Bronchial epithelial cell (primary cell): ENCODE data around the gene WDR7. TPM values are rescaled to one million over a fixed set of nuclear protein-coding genes. Genes with fewer than 3 reads are reported as not detected.
A peak's percentile ranks its signal among the peaks of the same experiment; 100 is the strongest.

Experiments
- DNase-seq: peaks from one replicate; pipeline ENCODE4 v3.0.0-alpha.2; 2010; ENCODE audit warnings: low read depth
- FAIRE-seq: peaks from 2 replicates; lab custom pipeline; 2011; peaks lifted over from hg19 to GRCh38; lab: Jason Lieb, UNC
- H3K27me3 ChIP-seq: 2 replicates; pipeline ENCODE4 v1.5.1; 2011; ENCODE audit warnings: low read length; ENCODE audit not compliant: control insufficient read depth, insufficient read depth
- H3K36me3 ChIP-seq: 2 replicates; pipeline ENCODE4 v1.5.1; 2011; ENCODE audit warnings: low read length; ENCODE audit not compliant: control insufficient read depth, insufficient read depth
- H3K4me3 ChIP-seq: 2 replicates; pipeline ENCODE4 v1.5.1; 2011; ENCODE audit warnings: mild to moderate bottlenecking, low read depth, low read length, control low read depth
- CTCF ChIP-seq: IDR thresholded peaks from 2 replicates; pipeline ENCODE4 v1.5.1; 2011; ENCODE audit warnings: mild to moderate bottlenecking, moderate library complexity, low read length, control low read depth, inconsistent platforms; ENCODE audit not compliant: insufficient read depth, severe bottlenecking
- total RNA-seq: library from RNA; depleted of rRNA; stranded (reverse); fragments of >200 nt; gene quantifications from 2 replicates; pipeline ENCODE4 v1.2.1, GENCODE V29; 2014

The WDR7 gene
- total RNA-seq, 1 donor from 2014 or later, result 14.5 TPM

- Histone ChIP-seq H3K36me3 (no peaks in the 10 kb centered on the region), H3K4me3 (no peak overlapping the region), H3K27me3 (no peaks in the 10 kb centered on the region)
- FAIRE-seq, result no peak
- TF ChIP-seq CTCF, result no peak
- DNase-seq, result no peak
Measured at GRCh38 chr18:56635007-56635406, 16.2 kb upstream of the WDR7 start.

- DNase-seq, result peak; percentile 17
- no peaks in the 10 kb centered on the region for H3K27me3 ChIP-seq
- H3K36me3 ChIP-seq, result no peaks in the 10 kb centered on the region
- peak overlapping the region; percentile 97 for H3K4me3 ChIP-seq
- no peak for FAIRE-seq
- TF ChIP-seq CTCF, result no peak
Measured at GRCh38 chr18:56637176-56637575, 14.0 kb upstream of the WDR7 start.

GRCh38 chr18:56637711-56638231 is 13.4 kb upstream of the WDR7 start:
- no peak for TF ChIP-seq CTCF
- FAIRE-seq, result no peak
- no peaks in the 10 kb centered on the region for H3K36me3 ChIP-seq
- H3K4me3 ChIP-seq, result peak overlapping the region; percentile 97
- DNase-seq, result no peak
- H3K27me3 ChIP-seq, result no peaks in the 10 kb centered on the region

GRCh38 chr18:56638232-56639103 is 12.7 kb upstream of the WDR7 start, which contains the start of gene TXNL1:
Gene TXNL1 (minus strand): TSS chr18:56638592. CDS start chr18:56638440, 152 bp downstream.
- Histone ChIP-seq H3K4me3 (peak within 1 kb of the TSS; percentile 97), H3K27me3 (no peaks in the 10 kb centered on the region), H3K36me3 (no peaks in the 10 kb centered on the region)
- FAIRE-seq (peak; percentile 52), DNase-seq (peak; percentile 94)
- TF ChIP-seq CTCF, result no peak

- DNase-seq (no peak), FAIRE-seq (no peak)
- H3K36me3 ChIP-seq, result no peaks in the 10 kb centered on the region
- H3K4me3 ChIP-seq, result peak overlapping the region; percentile 97
- no peaks in the 10 kb centered on the region for H3K27me3 ChIP-seq
- TF ChIP-seq CTCF, result no peak
Measured at GRCh38 chr18:56639104-56639381, 12.1 kb upstream of the WDR7 start.
